ENCODE results near the gene RBM12. TPM values are rescaled to one million over a fixed set of nuclear protein-coding genes. Genes with fewer than 3 reads are reported as not detected.
"Not testable (repeated sequence)": the region's sequence is repeated elsewhere in the genome, so short reads cannot be mapped to it uniquely, and the experiment has no call there.

RBM12 gene
- total RNA-seq, 1 experiment from 2014 or later, result 125 TPM

DNA sequence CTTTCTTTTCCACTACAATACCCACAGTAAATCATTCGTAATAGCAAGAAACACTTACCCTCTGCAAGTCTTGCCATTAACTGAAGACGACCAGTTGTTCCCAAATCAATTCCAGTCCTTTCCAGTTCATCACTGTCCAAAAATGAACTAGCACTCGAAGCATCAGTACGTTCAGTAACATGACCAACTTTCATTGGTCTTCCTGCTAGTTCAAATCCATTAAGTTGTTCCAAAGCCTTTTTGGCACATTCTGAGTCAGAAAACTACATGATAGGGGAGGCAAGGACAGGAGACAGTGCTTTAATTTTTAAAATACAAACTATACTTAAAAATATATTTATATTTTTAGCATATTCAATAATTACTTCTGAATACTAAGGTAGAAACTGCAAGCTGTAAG is 49.4 kb upstream of the RBM12 start:
- Mint-ChIP-seq H3K36me3 (peaks cover 84% of the 10 kb centered on the region), H3K27me3 (ENCODE audit: low read depth) (no peaks in the 10 kb centered on the region), H3K27ac (peak overlapping the region; percentile 3; the same call in 1 of the 2 replicates), H3K4me3 (no peak overlapping the region), H3K4me1 (no peaks in the 10 kb centered on the region), H3K9me3 (no peaks in the 10 kb centered on the region)
- ChIA-PET POLR2A (no interaction called here), CTCF (no interaction called here)
- DNase-seq (ENCODE audit: low spot score) (no peak), ATAC-seq (no peak)
- TF ChIP-seq ZNF671 (CRISPR knock-in tag; IDR thresholded peaks at IDR 0.05) (no peak), TCF7 (CRISPR knock-in tag; IDR thresholded peaks at IDR 0.05; ENCODE audit: low read depth) (no peak), TP53 (CRISPR knock-in tag; IDR thresholded peaks at IDR 0.05) (no peak), FOXJ3 (CRISPR knock-in tag; IDR thresholded peaks at IDR 0.05; ENCODE audit: borderline replicate concordance) (no peak), KAT7 (CRISPR knock-in tag; IDR thresholded peaks at IDR 0.05; ENCODE audit: borderline replicate concordance) (no peak), OVOL2 (CRISPR knock-in tag; IDR thresholded peaks at IDR 0.05; ENCODE audit: borderline replicate concordance) (no peak), NR3C1 (CRISPR knock-in tag; conservative IDR thresholded peaks at IDR 0.05; ENCODE audit: low read depth) (no peak), SP1 (CRISPR knock-in tag; conservative IDR thresholded peaks at IDR 0.05) (no peak), NFATC4 (CRISPR knock-in tag; IDR thresholded peaks at IDR 0.05) (no peak), NR1H2 (CRISPR knock-in tag; IDR thresholded peaks at IDR 0.05) (no peak), RORB (CRISPR knock-in tag; IDR thresholded peaks at IDR 0.05) (no peak), ZNF138 (CRISPR knock-in tag; conservative IDR thresholded peaks at IDR 0.05) (no peak), ZNF263 (CRISPR knock-in tag; IDR thresholded peaks at IDR 0.05; ENCODE audit: low read depth) (no peak)
- TF ChIP-seq, protein P1, sequence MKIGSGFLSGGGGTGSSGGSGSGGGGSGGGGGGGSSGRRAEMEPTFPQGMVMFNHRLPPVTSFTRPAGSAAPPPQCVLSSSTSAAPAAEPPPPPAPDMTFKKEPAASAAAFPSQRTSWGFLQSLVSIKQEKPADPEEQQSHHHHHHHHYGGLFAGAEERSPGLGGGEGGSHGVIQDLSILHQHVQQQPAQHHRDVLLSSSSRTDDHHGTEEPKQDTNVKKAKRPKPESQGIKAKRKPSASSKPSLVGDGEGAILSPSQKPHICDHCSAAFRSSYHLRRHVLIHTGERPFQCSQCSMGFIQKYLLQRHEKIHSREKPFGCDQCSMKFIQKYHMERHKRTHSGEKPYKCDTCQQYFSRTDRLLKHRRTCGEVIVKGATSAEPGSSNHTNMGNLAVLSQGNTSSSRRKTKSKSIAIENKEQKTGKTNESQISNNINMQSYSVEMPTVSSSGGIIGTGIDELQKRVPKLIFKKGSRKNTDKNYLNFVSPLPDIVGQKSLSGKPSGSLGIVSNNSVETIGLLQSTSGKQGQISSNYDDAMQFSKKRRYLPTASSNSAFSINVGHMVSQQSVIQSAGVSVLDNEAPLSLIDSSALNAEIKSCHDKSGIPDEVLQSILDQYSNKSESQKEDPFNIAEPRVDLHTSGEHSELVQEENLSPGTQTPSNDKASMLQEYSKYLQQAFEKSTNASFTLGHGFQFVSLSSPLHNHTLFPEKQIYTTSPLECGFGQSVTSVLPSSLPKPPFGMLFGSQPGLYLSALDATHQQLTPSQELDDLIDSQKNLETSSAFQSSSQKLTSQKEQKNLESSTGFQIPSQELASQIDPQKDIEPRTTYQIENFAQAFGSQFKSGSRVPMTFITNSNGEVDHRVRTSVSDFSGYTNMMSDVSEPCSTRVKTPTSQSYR (CRISPR knock-in tag; IDR thresholded peaks at IDR 0.05), result no peak
- TF ChIP-seq, protein P2, sequence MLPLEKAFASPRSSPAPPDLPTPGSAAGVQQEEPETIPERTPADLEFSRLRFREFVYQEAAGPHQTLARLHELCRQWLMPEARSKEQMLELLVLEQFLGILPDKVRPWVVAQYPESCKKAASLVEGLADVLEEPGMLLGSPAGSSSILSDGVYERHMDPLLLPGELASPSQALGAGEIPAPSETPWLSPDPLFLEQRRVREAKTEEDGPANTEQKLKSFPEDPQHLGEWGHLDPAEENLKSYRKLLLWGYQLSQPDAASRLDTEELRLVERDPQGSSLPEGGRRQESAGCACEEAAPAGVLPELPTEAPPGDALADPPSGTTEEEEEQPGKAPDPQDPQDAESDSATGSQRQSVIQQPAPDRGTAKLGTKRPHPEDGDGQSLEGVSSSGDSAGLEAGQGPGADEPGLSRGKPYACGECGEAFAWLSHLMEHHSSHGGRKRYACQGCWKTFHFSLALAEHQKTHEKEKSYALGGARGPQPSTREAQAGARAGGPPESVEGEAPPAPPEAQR (CRISPR knock-in tag; IDR thresholded peaks at IDR 0.05), result no peak
- TF ChIP-seq, protein P3, sequence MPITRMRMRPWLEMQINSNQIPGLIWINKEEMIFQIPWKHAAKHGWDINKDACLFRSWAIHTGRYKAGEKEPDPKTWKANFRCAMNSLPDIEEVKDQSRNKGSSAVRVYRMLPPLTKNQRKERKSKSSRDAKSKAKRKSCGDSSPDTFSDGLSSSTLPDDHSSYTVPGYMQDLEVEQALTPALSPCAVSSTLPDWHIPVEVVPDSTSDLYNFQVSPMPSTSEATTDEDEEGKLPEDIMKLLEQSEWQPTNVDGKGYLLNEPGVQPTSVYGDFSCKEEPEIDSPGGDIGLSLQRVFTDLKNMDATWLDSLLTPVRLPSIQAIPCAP (CRISPR knock-in tag; IDR thresholded peaks at IDR 0.05), result no peak
- TF ChIP-seq, protein P4, sequence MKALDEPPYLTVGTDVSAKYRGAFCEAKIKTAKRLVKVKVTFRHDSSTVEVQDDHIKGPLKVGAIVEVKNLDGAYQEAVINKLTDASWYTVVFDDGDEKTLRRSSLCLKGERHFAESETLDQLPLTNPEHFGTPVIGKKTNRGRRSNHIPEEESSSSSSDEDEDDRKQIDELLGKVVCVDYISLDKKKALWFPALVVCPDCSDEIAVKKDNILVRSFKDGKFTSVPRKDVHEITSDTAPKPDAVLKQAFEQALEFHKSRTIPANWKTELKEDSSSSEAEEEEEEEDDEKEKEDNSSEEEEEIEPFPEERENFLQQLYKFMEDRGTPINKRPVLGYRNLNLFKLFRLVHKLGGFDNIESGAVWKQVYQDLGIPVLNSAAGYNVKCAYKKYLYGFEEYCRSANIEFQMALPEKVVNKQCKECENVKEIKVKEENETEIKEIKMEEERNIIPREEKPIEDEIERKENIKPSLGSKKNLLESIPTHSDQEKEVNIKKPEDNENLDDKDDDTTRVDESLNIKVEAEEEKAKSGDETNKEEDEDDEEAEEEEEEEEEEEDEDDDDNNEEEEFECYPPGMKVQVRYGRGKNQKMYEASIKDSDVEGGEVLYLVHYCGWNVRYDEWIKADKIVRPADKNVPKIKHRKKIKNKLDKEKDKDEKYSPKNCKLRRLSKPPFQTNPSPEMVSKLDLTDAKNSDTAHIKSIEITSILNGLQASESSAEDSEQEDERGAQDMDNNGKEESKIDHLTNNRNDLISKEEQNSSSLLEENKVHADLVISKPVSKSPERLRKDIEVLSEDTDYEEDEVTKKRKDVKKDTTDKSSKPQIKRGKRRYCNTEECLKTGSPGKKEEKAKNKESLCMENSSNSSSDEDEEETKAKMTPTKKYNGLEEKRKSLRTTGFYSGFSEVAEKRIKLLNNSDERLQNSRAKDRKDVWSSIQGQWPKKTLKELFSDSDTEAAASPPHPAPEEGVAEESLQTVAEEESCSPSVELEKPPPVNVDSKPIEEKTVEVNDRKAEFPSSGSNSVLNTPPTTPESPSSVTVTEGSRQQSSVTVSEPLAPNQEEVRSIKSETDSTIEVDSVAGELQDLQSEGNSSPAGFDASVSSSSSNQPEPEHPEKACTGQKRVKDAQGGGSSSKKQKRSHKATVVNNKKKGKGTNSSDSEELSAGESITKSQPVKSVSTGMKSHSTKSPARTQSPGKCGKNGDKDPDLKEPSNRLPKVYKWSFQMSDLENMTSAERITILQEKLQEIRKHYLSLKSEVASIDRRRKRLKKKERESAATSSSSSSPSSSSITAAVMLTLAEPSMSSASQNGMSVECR (CRISPR knock-in tag; IDR thresholded peaks at IDR 0.05; ENCODE audit: borderline replicate concordance), result no peak

DNA sequence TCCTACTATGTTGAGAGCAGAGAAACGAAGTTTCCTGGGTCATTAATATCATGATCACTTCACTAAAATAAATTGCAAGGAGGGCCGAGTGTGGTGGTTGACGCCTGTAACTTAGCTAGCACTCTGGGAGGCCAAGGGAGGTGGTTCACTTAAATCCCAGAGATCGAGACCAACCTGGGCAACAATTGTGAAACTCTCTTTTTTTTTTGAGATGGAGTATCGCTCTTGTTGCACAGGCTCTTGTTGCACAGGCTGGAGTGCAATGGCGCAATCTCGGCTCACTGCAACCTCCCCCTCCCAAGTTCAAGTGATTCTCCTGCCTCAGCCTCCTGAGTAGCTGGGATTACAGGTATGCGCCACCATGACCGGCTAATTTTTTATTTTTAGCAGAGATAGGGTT is 48.4 kb upstream of the RBM12 start:
- H3K27me3 Mint-ChIP-seq (ENCODE audit: low read depth); CTCF ChIA-PET; ATAC-seq; H3K4me1 Mint-ChIP-seq; H3K9me3 Mint-ChIP-seq; H3K27ac Mint-ChIP-seq; H3K4me3 Mint-ChIP-seq; DNase-seq (ENCODE audit: low spot score): not testable (repeated sequence)
- peaks cover 87% of the 10 kb centered on the region for H3K36me3 Mint-ChIP-seq
- POLR2A ChIA-PET, result interaction anchor here (0.6 kb wide), 2 partner anchors 19 to 176 kb away, joined by 5 to 7 read pairs; no protein-coding TSS in a partner anchor
